Measurements from ENCODE around the gene PLS1.

PLS1 gene

GRCh38 chr3:142636664-142637063 is 40.5 kb downstream of the PLS1 start:
- H3K4me1 ChIP-seq (ENCODE audit: control insufficient read depth, insufficient read depth, low read length, unreplicated experiment) = no peaks in the 10 kb centered on the region
- H2AFZ ChIP-seq (ENCODE audit: low read length, unreplicated experiment) = no peak overlapping the region
- H3K36me3 ChIP-seq (ENCODE audit: insufficient read depth, low read length) = no peaks in the 10 kb centered on the region
- no peak overlapping the region for H3K27ac ChIP-seq (ENCODE audit: low read depth, low read length)
- H3K79me2 ChIP-seq (ENCODE audit: control insufficient read depth, insufficient read depth, low read length, unreplicated experiment) = no peaks in the 10 kb centered on the region
- no peaks in the 10 kb centered on the region for H3K27me3 ChIP-seq (ENCODE audit: insufficient read depth, low read length)
- no peak overlapping the region for H3K4me3 ChIP-seq (ENCODE audit: low read depth, low read length)

GRCh38 chr3:142638291-142638690 is 42.1 kb downstream of the PLS1 start:
- no peak overlapping the region for H3K4me3 ChIP-seq (ENCODE audit: low read depth, low read length)
- H3K4me1 ChIP-seq (ENCODE audit: control insufficient read depth, insufficient read depth, low read length, unreplicated experiment) = no peaks in the 10 kb centered on the region
- no peaks in the 10 kb centered on the region for H3K79me2 ChIP-seq (ENCODE audit: control insufficient read depth, insufficient read depth, low read length, unreplicated experiment)
- no peaks in the 10 kb centered on the region for H3K36me3 ChIP-seq (ENCODE audit: insufficient read depth, low read length)
- H3K27me3 ChIP-seq (ENCODE audit: insufficient read depth, low read length) = no peaks in the 10 kb centered on the region
- H3K27ac ChIP-seq (ENCODE audit: low read depth, low read length) = no peak overlapping the region
- no peak overlapping the region for H2AFZ ChIP-seq (ENCODE audit: low read length, unreplicated experiment)

GRCh38 chr3:142641504-142641903 is 45.3 kb downstream of the PLS1 start:
- Histone ChIP-seq H3K27ac (ENCODE audit: low read depth, low read length) (no peak overlapping the region), H2AFZ (ENCODE audit: low read length, unreplicated experiment) (no peak overlapping the region), H3K36me3 (ENCODE audit: insufficient read depth, low read length) (no peaks in the 10 kb centered on the region), H3K4me3 (ENCODE audit: low read depth, low read length) (no peak overlapping the region), H3K79me2 (ENCODE audit: control insufficient read depth, insufficient read depth, low read length, unreplicated experiment) (no peaks in the 10 kb centered on the region), H3K27me3 (ENCODE audit: insufficient read depth, low read length) (no peaks in the 10 kb centered on the region), H3K4me1 (ENCODE audit: control insufficient read depth, insufficient read depth, low read length, unreplicated experiment) (peaks cover 11% of the 10 kb centered on the region)

DNA sequence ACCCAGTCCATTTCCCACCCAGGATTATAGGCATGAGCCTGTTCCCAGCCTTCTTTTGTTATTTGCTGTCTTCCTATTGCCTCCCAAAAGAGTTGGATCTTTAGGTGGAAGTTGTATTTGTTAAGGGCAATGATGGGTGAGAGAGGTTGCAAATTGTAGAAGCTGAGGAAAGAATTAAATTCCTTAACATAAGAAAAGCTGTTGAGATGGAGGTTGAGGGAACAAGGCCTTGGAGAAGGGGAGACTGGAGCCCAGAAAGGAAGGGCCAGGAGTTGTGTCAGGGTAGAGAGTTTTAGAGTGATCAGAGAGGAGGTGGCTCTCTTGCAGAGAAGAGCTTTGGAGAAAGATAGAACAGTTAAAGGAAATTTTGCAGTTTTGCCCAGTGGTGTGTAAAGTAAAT is 46.8 kb downstream of the PLS1 start:
- Histone ChIP-seq H3K27me3 (ENCODE audit: insufficient read depth, low read length) (no peaks in the 10 kb centered on the region), H3K36me3 (ENCODE audit: insufficient read depth, low read length) (no peaks in the 10 kb centered on the region), H3K4me3 (ENCODE audit: low read depth, low read length) (no peak overlapping the region), H3K79me2 (ENCODE audit: control insufficient read depth, insufficient read depth, low read length, unreplicated experiment) (no peaks in the 10 kb centered on the region), H2AFZ (ENCODE audit: low read length, unreplicated experiment) (no peak overlapping the region), H3K4me1 (ENCODE audit: control insufficient read depth, insufficient read depth, low read length, unreplicated experiment) (peaks cover 11% of the 10 kb centered on the region), H3K27ac (ENCODE audit: low read depth, low read length) (no peak overlapping the region)

DNA sequence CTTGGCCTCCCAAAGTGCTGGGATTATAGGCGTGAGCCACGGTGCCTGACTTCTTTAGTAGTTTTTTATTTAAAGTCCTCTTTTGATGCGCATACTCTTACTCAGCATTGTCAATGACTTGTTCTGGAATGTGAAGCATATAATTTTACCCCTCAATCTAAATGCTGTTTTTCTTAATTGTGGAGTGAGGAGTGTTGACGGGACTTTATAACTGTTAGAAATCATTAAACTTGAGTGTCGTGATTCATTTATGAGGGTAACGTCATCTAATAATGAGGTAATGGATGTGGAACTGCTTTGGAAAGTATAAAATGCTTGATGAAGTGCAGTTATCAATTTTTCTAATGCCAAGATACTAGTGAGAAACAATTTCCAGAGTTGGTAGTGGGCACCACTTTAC is 48.3 kb downstream of the PLS1 start:
- Histone ChIP-seq H3K27me3 (ENCODE audit: insufficient read depth, low read length) (no peaks in the 10 kb centered on the region), H2AFZ (ENCODE audit: low read length, unreplicated experiment) (no peak overlapping the region), H3K79me2 (ENCODE audit: control insufficient read depth, insufficient read depth, low read length, unreplicated experiment) (no peaks in the 10 kb centered on the region), H3K4me1 (ENCODE audit: control insufficient read depth, insufficient read depth, low read length, unreplicated experiment) (peaks cover 11% of the 10 kb centered on the region), H3K4me3 (ENCODE audit: low read depth, low read length) (no peak overlapping the region), H3K36me3 (ENCODE audit: insufficient read depth, low read length) (no peaks in the 10 kb centered on the region), H3K27ac (ENCODE audit: low read depth, low read length) (no peak overlapping the region)

DNA sequence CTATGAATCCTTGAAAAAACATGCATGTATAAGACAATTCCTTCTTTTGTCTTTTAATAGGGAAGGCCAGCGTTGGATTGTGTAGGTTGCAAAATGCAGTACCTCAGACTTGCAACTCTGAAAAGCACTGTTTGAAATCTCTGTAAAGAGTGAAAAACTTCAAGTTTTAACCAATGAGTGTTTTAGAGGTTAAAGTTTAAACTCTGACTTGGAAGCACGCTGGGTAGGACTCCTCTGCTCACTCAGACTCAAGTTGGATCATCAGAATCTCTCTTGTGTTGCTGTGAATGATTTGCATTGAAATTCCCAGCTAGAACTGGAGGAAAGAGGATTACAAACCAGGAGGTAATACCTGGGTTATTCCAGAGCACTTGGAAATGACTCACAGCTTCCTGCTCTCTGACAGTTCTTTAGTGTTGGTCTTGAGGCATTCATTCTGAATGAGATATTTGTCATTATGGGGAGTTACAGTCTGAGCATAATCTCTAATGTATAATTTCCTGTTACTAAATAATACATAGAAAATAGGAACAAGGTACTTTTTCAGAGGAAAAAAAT is 49.1 kb downstream of the PLS1 start:
- Histone ChIP-seq H3K4me1 (ENCODE audit: control insufficient read depth, insufficient read depth, low read length, unreplicated experiment) (peaks cover 11% of the 10 kb centered on the region), H3K27ac (ENCODE audit: low read depth, low read length) (no peak overlapping the region), H3K27me3 (ENCODE audit: insufficient read depth, low read length) (no peaks in the 10 kb centered on the region), H3K79me2 (ENCODE audit: control insufficient read depth, insufficient read depth, low read length, unreplicated experiment) (no peaks in the 10 kb centered on the region), H3K36me3 (ENCODE audit: insufficient read depth, low read length) (no peaks in the 10 kb centered on the region), H2AFZ (ENCODE audit: low read length, unreplicated experiment) (no peak overlapping the region), H3K4me3 (ENCODE audit: low read depth, low read length) (no peak overlapping the region)

GRCh38 chr3:142646020-142646785 is 50.0 kb downstream of the PLS1 start:
- Histone ChIP-seq H3K27ac (ENCODE audit: low read depth, low read length) (no peak overlapping the region), H3K4me3 (ENCODE audit: low read depth, low read length) (no peak overlapping the region), H3K27me3 (ENCODE audit: insufficient read depth, low read length) (no peaks in the 10 kb centered on the region), H3K4me1 (ENCODE audit: control insufficient read depth, insufficient read depth, low read length, unreplicated experiment) (peaks cover 11% of the 10 kb centered on the region), H2AFZ (ENCODE audit: low read length, unreplicated experiment) (no peak overlapping the region), H3K79me2 (ENCODE audit: control insufficient read depth, insufficient read depth, low read length, unreplicated experiment) (no peaks in the 10 kb centered on the region), H3K36me3 (ENCODE audit: insufficient read depth, low read length) (no peaks in the 10 kb centered on the region)

DNA sequence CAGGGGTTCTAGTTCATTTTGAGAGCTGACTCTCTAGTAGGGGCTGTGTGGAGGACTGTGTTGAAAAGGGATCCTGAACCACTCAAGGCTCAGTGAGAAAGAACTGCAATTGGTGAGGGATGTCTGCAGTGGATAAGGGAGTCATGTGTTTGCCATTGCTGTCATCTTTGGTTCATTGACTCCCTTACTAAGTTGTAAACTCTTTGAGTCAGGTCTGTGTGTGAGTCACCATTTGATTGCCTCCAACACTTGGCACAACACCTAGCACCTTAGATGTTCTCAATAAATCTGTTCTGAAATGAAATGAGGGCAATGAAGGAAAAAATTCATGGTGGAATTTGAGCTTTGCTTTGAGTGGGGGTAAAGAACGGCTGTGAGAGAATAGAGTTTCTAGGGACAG is 51.7 kb downstream of the PLS1 start:
- Histone ChIP-seq H3K4me1 (ENCODE audit: control insufficient read depth, insufficient read depth, low read length, unreplicated experiment) (peaks cover 11% of the 10 kb centered on the region), H3K27ac (ENCODE audit: low read depth, low read length) (no peak overlapping the region), H2AFZ (ENCODE audit: low read length, unreplicated experiment) (no peak overlapping the region)

GRCh38 chr3:142648950-142649349 is 52.8 kb downstream of the PLS1 start:
- no peak overlapping the region for H2AFZ ChIP-seq (ENCODE audit: low read length, unreplicated experiment)
- no peaks in the 10 kb centered on the region for H3K36me3 ChIP-seq (ENCODE audit: insufficient read depth, low read length)
- H3K4me1 ChIP-seq (ENCODE audit: control insufficient read depth, insufficient read depth, low read length, unreplicated experiment) = peaks cover 11% of the 10 kb centered on the region
- H3K4me3 ChIP-seq (ENCODE audit: low read depth, low read length) = no peak overlapping the region
- H3K27ac ChIP-seq (ENCODE audit: low read depth, low read length) = no peak overlapping the region
- no peaks in the 10 kb centered on the region for H3K79me2 ChIP-seq (ENCODE audit: control insufficient read depth, insufficient read depth, low read length, unreplicated experiment)
- no peaks in the 10 kb centered on the region for H3K27me3 ChIP-seq (ENCODE audit: insufficient read depth, low read length)

More for the DNA sequence above, 51.7 kb downstream of the PLS1 start:
- Histone ChIP-seq H3K79me2 (ENCODE audit: control insufficient read depth, insufficient read depth, low read length, unreplicated experiment) (no peaks in the 10 kb centered on the region), H3K36me3 (ENCODE audit: insufficient read depth, low read length) (no peaks in the 10 kb centered on the region), H3K4me3 (ENCODE audit: low read depth, low read length) (no peak overlapping the region), H3K27me3 (ENCODE audit: insufficient read depth, low read length) (no peaks in the 10 kb centered on the region)

DNA sequence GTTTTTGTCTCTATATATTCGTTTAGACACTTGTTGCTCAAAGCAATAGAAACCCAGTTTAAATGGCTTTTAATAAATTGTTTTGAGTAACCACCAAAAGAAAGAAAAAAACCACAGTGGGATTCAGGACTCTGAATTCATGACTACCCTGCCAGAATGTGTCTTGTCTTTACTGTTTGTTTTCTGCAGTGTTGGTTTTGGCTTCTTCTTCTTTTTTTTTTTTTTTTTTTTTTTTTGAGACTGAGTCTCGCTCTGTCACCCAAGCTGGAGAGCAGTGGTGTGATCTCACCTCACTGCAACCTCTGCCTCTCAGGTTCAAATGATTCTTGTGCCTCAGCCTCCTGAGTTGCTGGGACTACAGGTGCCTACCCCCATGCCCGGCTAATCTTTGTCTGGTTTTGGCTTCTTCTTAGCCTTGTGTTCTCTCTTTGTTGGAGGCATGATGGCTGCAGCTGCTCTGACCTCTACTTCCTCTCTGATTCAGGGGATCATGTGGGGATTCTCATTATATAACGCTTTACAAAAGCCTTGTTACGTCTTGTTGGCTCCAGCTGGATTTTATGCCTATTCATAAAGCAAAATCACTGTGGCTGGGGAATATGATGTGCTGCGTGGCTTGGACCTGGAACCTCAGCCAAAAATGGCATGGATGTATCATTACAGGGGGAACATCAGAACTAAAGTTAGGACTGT is 54.0 kb downstream of the PLS1 start:
- no peak overlapping the region for H3K4me3 ChIP-seq (ENCODE audit: low read depth, low read length)
- no peak overlapping the region for H2AFZ ChIP-seq (ENCODE audit: low read length, unreplicated experiment)
- no peak overlapping the region for H3K27ac ChIP-seq (ENCODE audit: low read depth, low read length)
- no peaks in the 10 kb centered on the region for H3K27me3 ChIP-seq (ENCODE audit: insufficient read depth, low read length)
- H3K79me2 ChIP-seq (ENCODE audit: control insufficient read depth, insufficient read depth, low read length, unreplicated experiment) = no peaks in the 10 kb centered on the region
- H3K4me1 ChIP-seq (ENCODE audit: control insufficient read depth, insufficient read depth, low read length, unreplicated experiment) = peaks cover 9% of the 10 kb centered on the region
- no peaks in the 10 kb centered on the region for H3K36me3 ChIP-seq (ENCODE audit: insufficient read depth, low read length)

DNA sequence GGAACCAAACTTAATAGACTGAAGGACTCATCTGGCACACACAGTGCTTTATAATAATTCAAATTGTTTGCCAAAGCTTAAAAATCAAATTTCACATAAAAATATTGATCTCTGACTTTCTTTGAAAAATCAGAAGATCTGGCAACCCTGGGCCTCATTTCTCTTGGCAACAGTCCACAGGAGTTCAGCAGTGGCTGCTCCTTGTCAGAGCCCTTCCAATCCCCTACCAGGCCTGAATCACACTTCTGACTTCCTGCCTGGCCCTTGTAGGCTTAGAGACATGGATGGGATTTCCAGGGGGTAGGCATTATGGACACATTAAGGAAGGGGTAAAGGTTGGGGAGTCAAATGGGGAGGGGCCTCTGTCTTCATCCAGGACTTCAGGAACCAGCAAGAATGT is 55.5 kb downstream of the PLS1 start:
- Histone ChIP-seq H3K4me1 (ENCODE audit: control insufficient read depth, insufficient read depth, low read length, unreplicated experiment) (no peaks in the 10 kb centered on the region), H3K27me3 (ENCODE audit: insufficient read depth, low read length) (no peaks in the 10 kb centered on the region), H3K4me3 (ENCODE audit: low read depth, low read length) (no peak overlapping the region), H3K79me2 (ENCODE audit: control insufficient read depth, insufficient read depth, low read length, unreplicated experiment) (no peaks in the 10 kb centered on the region), H3K27ac (ENCODE audit: low read depth, low read length) (no peak overlapping the region), H3K36me3 (ENCODE audit: insufficient read depth, low read length) (no peaks in the 10 kb centered on the region), H2AFZ (ENCODE audit: low read length, unreplicated experiment) (no peak overlapping the region)
